SU-DHL-6 (cell line): ENCODE measurements around the gene ZFAND3.

Source experiments
- H2AFZ ChIP-seq: fragments of 200-600 bp; sonication (generic); 2 replicates; pipeline ENCODE4 v1.6.1; 2014; ENCODE audit warnings: low read depth, mild to moderate bottlenecking, moderate library complexity, mixed read lengths, antibody characterized with exemption, low read length; ENCODE audit not compliant: severe bottlenecking
- H3F3A ChIP-seq: fragments of 200-600 bp; shearing (Covaris generic); 2 replicates; pipeline ENCODE4 v1.6.0; 2016; ENCODE audit warnings: antibody characterized with exemption, mild to moderate bottlenecking; ENCODE audit not compliant: insufficient read depth
- H3K27ac ChIP-seq: fragments of 200-600 bp; sonication (generic); 2 replicates; pipeline ENCODE4 v1.5.1; 2016; ENCODE audit warnings: low read depth, mild to moderate bottlenecking, low read length, moderate library complexity, mixed read lengths
- H3K27me3 ChIP-seq: fragments of 200-600 bp; sonication (generic), shearing (Covaris generic); 2 replicates; pipeline ENCODE4 v1.6.0; 2014; ENCODE audit warnings: mild to moderate bottlenecking, low read length
- H3K36me3 ChIP-seq: fragments of 200-600 bp; sonication (generic); 2 replicates; pipeline ENCODE4 v1.6.1; 2014; ENCODE audit warnings: mild to moderate bottlenecking, low read length, mixed read lengths
- H3K4me2 ChIP-seq: fragments of 300-600, 200-600 bp; shearing (Covaris generic), sonication (generic); 2 replicates; pipeline ENCODE4 v1.6.0; 2014; ENCODE audit warnings: low read length, low read depth, mild to moderate bottlenecking; ENCODE audit not compliant: poor library complexity, severe bottlenecking
- H3K4me3 ChIP-seq: fragments of 200-600 bp; sonication (generic); 2 replicates; pipeline ENCODE4 v1.5.1; 2014; ENCODE audit warnings: antibody characterized with exemption, low read length, mild to moderate bottlenecking, mixed read lengths; ENCODE audit not compliant: insufficient read depth, poor library complexity, severe bottlenecking
- H3K79me2 ChIP-seq: fragments of 200-600 bp; sonication (generic); 2 replicates; pipeline ENCODE4 v1.6.1; 2014; ENCODE audit warnings: mild to moderate bottlenecking, low read length, moderate library complexity; ENCODE audit not compliant: insufficient read depth
- H3K9ac ChIP-seq: fragments of 200-600 bp; sonication (generic); 2 replicates; pipeline ENCODE4 v1.7.0; 2014; ENCODE audit warnings: mild to moderate bottlenecking, low read length
- H3K9me2 ChIP-seq: fragments of 200-600 bp; sonication (generic); replicated peaks from 2 replicates; pipeline ENCODE4 v1.6.1; 2014; ENCODE audit warnings: low read length; ENCODE audit not compliant: insufficient read depth
- H3K9me3 ChIP-seq: fragments of 200-600 bp; sonication (generic); 2 replicates; pipeline ENCODE4 v1.6.1; 2014; ENCODE audit warnings: low read length, mixed read lengths; ENCODE audit not compliant: insufficient read depth
- H4K20me1 ChIP-seq: fragments of 200-600 bp; sonication (generic); 2 replicates; pipeline ENCODE4 v1.6.1; 2014; ENCODE audit warnings: low read depth, mild to moderate bottlenecking, antibody characterized with exemption, low read length, moderate library complexity, mixed read lengths
- CTCF ChIP-seq: fragments of 200-600 bp; sonication (generic); IDR thresholded peaks from one replicate; pipeline ENCODE4 v1.5.1; 2017; ENCODE audit warnings: antibody characterized with exemption, mild to moderate bottlenecking, low read length, moderate library complexity; ENCODE audit not compliant: insufficient read depth, poor library complexity, severe bottlenecking
- EZH2phosphoT487 ChIP-seq: fragments of 200-600 bp; sonication (generic), shearing (Covaris generic); conservative IDR thresholded peaks from 2 replicates; pipeline ENCODE4 v1.6.1; 2018; ENCODE audit warnings: mild to moderate bottlenecking, antibody characterized with exemption, low read length, moderate library complexity, mixed read lengths

The ZFAND3 gene

DNA sequence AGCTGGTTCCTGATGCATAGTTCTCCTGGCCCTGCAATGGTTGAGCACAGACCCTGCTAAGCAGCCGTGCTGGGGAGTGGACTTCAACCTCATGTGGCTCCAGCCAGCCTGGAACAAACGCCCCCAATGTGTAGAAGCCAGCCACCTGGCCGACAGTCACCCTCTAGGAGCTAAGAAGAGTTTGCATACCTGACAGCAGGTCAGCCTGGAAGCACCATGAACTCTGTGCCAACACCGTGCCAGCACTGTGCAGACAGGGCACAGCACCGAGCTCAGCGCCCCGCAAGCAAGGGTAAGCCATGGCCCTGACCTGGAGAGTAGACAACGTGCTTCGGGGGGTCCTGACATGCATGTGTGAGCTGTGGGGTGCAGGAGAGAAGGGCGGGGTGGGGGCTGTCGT is 356.3 kb downstream of the ZFAND3 start:
- TF ChIP-seq CTCF: no peak
- no peak for TF ChIP-seq EZH2phosphoT487

GRCh38 chr6:38176797-38177751 is 357.5 kb downstream of the ZFAND3 start:
- Histone ChIP-seq H3K9me3 (no peaks in the 10 kb centered on the region), H3K9ac (no peak overlapping the region), H3K4me2 (no peak overlapping the region), H3K9me2 (no peaks in the 10 kb centered on the region), H3K79me2 (no peaks in the 10 kb centered on the region), H3F3A (no peaks in the 10 kb centered on the region), H3K27me3 (no peaks in the 10 kb centered on the region), H3K27ac (no peak overlapping the region), H3K36me3 (no peaks in the 10 kb centered on the region), H2AFZ (no peak overlapping the region), H3K4me3 (no peak overlapping the region), H4K20me1 (no peaks in the 10 kb centered on the region)
- no peak for TF ChIP-seq EZH2phosphoT487
- no peak for TF ChIP-seq CTCF

More for the DNA sequence above, 356.3 kb downstream of the ZFAND3 start:
- Histone ChIP-seq H3K9ac (no peak overlapping the region), H3K4me2 (no peak overlapping the region), H3K36me3 (no peaks in the 10 kb centered on the region), H2AFZ (no peak overlapping the region), H3K9me2 (no peaks in the 10 kb centered on the region), H3F3A (no peaks in the 10 kb centered on the region), H3K4me3 (no peak overlapping the region), H3K27ac (no peak overlapping the region), H3K79me2 (no peaks in the 10 kb centered on the region), H4K20me1 (no peaks in the 10 kb centered on the region), H3K27me3 (no peaks in the 10 kb centered on the region), H3K9me3 (no peaks in the 10 kb centered on the region)

- H4K20me1 ChIP-seq: no peaks in the 10 kb centered on the region
- H3K9me2 ChIP-seq: no peaks in the 10 kb centered on the region
- no peaks in the 10 kb centered on the region for H3K27me3 ChIP-seq
- no peak overlapping the region for H3K9ac ChIP-seq
- TF ChIP-seq EZH2phosphoT487 (no peak), CTCF (no peak)
- H3F3A ChIP-seq: no peaks in the 10 kb centered on the region
- H3K79me2 ChIP-seq: no peaks in the 10 kb centered on the region
- no peak overlapping the region for H3K27ac ChIP-seq
- no peaks in the 10 kb centered on the region for H3K9me3 ChIP-seq
- H3K4me2 ChIP-seq: no peak overlapping the region
- no peaks in the 10 kb centered on the region for H3K36me3 ChIP-seq
- H3K4me3 ChIP-seq: no peak overlapping the region
- H2AFZ ChIP-seq: no peak overlapping the region
These were observed 358.5 kb downstream of the ZFAND3 start for GRCh38 chr6:38177882-38178583.
